ENCODE measurements around the gene STOML1. TPM values are rescaled to one million over a fixed set of nuclear protein-coding genes. Genes with fewer than 3 reads are reported as not detected.
"Not testable (repeated sequence)": the region's sequence is repeated elsewhere in the genome, so short reads cannot be mapped to it uniquely, and the experiment has no call there.

Gene STOML1
- total RNA-seq, 1 donor from 2014 or later: 8.6 TPM

- H3K27me3 Mint-ChIP-seq (ENCODE audit: low read depth); intact Hi-C loops (cut with micrococcal nuclease); H3K36me3 Mint-ChIP-seq (ENCODE audit: low read depth); H3K27ac Mint-ChIP-seq; H3K9me3 Mint-ChIP-seq; DNase-seq (ENCODE audit: low spot score); H3K4me3 Mint-ChIP-seq (ENCODE audit: low read depth): not testable (repeated sequence)
- H3K4me1 Mint-ChIP-seq (ENCODE audit: low read depth): peaks cover 38% of the 10 kb centered on the region
Measured at GRCh38 chr15:73960472-73961070, 31.5 kb downstream of the STOML1 start.

- peaks cover 31% of the 10 kb centered on the region for H3K4me1 Mint-ChIP-seq (ENCODE audit: low read depth)
- no peaks in the 10 kb centered on the region for H3K9me3 Mint-ChIP-seq
- peak overlapping the region; percentile 24 for H3K27ac Mint-ChIP-seq
- DNase-seq (ENCODE audit: low spot score): no peak
- no peaks in the 10 kb centered on the region for H3K27me3 Mint-ChIP-seq (ENCODE audit: low read depth)
- H3K4me3 Mint-ChIP-seq (ENCODE audit: low read depth): peak overlapping the region; percentile 27
- H3K36me3 Mint-ChIP-seq (ENCODE audit: low read depth): no peaks in the 10 kb centered on the region
- intact Hi-C loops (cut with micrococcal nuclease): no loop called here
Measured at GRCh38 chr15:73959801-73960200, 32.3 kb downstream of the STOML1 start.

DNA sequence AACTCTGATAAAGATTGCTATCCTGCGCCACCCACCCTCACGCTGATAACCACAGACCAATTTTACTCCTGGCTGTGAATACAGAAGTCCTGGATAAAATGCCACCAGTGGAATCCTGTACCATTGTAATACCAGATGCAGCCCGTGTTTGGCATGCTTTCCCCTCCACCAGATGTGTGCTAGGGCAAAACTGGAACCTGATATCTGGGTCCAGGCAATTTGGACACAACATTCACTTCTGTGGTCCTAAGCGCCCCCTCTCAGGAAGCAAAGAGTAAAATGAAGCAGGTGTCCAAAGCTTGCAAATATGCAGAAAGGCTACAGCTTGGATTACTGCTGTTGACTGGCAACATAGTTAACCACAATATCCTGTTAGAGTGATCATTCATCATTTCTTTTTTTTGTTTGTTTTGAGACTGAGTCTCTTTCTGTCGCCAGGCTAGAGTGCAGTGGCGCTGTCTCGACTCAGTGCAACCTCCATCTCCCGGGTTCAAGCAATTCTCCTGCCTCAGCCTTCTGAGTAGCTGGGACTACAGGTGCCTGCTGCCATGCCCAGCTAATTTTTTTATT, 33.0 kb downstream of the STOML1 start:
- intact Hi-C loops (cut with micrococcal nuclease): no loop called here

GRCh38 chr15:73957785-73958184, 34.3 kb downstream of the STOML1 start:
- intact Hi-C loops (cut with micrococcal nuclease): no loop called here

More for the DNA sequence above, 33.0 kb downstream of the STOML1 start:
- H3K27me3 Mint-ChIP-seq (ENCODE audit: low read depth): no peaks in the 10 kb centered on the region
- peak overlapping the region; percentile 24 for H3K27ac Mint-ChIP-seq
- DNase-seq (ENCODE audit: low spot score): peak; percentile 26
- peak overlapping the region; percentile 27 for H3K4me3 Mint-ChIP-seq (ENCODE audit: low read depth)
- H3K9me3 Mint-ChIP-seq: no peaks in the 10 kb centered on the region
- peaks cover 28% of the 10 kb centered on the region for H3K4me1 Mint-ChIP-seq (ENCODE audit: low read depth)
- no peaks in the 10 kb centered on the region for H3K36me3 Mint-ChIP-seq (ENCODE audit: low read depth)

GRCh38 chr15:73957276-73957675, 34.8 kb downstream of the STOML1 start:
- H3K9me3 Mint-ChIP-seq: no peaks in the 10 kb centered on the region
- peaks cover 28% of the 10 kb centered on the region for H3K4me1 Mint-ChIP-seq (ENCODE audit: low read depth)
- H3K4me3 Mint-ChIP-seq (ENCODE audit: low read depth): no peak overlapping the region
- no peak for DNase-seq (ENCODE audit: low spot score)
- H3K36me3 Mint-ChIP-seq (ENCODE audit: low read depth): no peaks in the 10 kb centered on the region
- no peak overlapping the region for H3K27ac Mint-ChIP-seq
- intact Hi-C loops (cut with micrococcal nuclease): no loop called here
- H3K27me3 Mint-ChIP-seq (ENCODE audit: low read depth): no peaks in the 10 kb centered on the region

More at GRCh38 chr15:73957785-73958184, 34.3 kb downstream of the STOML1 start:
- H3K4me3 Mint-ChIP-seq (ENCODE audit: low read depth): no peak overlapping the region
- H3K4me1 Mint-ChIP-seq (ENCODE audit: low read depth): peaks cover 28% of the 10 kb centered on the region
- no peak for DNase-seq (ENCODE audit: low spot score)
- H3K27me3 Mint-ChIP-seq (ENCODE audit: low read depth): no peaks in the 10 kb centered on the region
- no peak overlapping the region for H3K27ac Mint-ChIP-seq
- H3K36me3 Mint-ChIP-seq (ENCODE audit: low read depth): no peaks in the 10 kb centered on the region
- no peaks in the 10 kb centered on the region for H3K9me3 Mint-ChIP-seq

DNA sequence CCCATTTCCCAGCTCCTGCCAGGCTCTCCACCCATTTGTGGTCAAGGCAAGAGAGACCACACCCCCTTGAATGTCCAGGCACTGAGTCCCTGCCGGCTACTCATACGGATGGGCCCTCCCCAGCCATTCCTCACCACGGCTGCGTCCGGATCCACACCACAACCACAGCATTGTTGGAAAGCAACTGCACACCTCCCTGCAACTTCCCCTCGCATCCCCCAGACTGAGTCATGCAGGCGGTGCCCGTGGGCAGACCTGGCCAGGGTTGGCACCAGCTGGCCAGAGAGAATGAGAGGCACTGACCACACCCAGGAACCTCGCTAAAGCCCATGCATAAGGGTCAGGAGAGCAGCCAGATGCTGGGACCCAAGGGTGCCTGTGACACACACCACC, 35.4 kb downstream of the STOML1 start:
- H3K4me3 Mint-ChIP-seq (ENCODE audit: low read depth): no peak overlapping the region
- no peak for DNase-seq (ENCODE audit: low spot score)
- no peaks in the 10 kb centered on the region for H3K36me3 Mint-ChIP-seq (ENCODE audit: low read depth)
- peaks cover 28% of the 10 kb centered on the region for H3K4me1 Mint-ChIP-seq (ENCODE audit: low read depth)
- H3K27ac Mint-ChIP-seq: no peak overlapping the region
- intact Hi-C loops (cut with micrococcal nuclease): no loop called here
- H3K27me3 Mint-ChIP-seq (ENCODE audit: low read depth): no peaks in the 10 kb centered on the region
- H3K9me3 Mint-ChIP-seq: no peaks in the 10 kb centered on the region

DNA sequence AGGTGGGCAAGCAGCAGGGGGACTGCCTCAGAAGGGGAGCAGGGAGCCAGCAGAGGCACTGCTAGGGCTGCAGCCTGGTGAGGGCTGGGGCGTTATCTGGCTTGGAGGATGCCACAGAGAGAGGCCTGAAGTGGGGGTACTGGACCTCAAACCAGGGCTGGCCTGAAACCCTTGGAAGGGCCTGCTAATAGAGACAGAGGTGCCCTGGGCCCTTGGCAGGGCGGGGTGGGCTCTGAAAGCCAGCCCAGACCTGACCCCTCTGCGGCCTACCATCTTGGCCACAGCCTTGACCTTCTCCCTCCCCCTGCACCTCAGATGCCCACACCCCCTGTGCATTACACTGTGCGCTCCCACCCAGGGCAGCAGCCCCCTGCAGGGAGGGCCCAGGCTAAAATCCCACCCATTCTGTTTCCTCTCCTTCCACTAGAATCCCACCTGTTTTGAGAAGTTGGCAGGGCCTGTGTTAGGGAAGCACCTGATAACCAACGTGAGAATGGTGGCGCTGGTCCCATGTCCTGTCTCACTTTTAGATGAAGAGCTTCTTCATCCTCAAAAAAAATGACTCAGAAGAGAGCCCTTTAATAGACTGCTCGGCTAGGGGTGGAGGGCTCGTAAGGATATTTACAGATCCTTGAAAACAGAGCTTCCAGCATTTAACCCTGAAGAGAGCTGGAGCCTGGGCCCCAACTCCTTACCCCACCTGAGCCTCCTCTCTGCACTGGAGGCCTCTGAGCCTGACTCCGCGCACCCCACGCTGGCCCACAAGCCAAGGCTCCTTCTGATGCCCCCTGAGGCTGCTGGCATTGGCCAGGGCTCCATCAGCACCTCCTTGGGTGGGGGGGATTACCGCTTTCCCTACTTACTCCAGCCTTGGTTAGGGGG, 36.0 kb downstream of the STOML1 start:
- H3K27ac Mint-ChIP-seq: no peak overlapping the region
- intact Hi-C loops (cut with micrococcal nuclease): no loop called here
- no peaks in the 10 kb centered on the region for H3K36me3 Mint-ChIP-seq (ENCODE audit: low read depth)
- H3K4me3 Mint-ChIP-seq (ENCODE audit: low read depth): no peak overlapping the region
- peaks cover 31% of the 10 kb centered on the region for H3K4me1 Mint-ChIP-seq (ENCODE audit: low read depth)
- no peak for DNase-seq (ENCODE audit: low spot score)
- H3K27me3 Mint-ChIP-seq (ENCODE audit: low read depth): no peaks in the 10 kb centered on the region
- H3K9me3 Mint-ChIP-seq: no peaks in the 10 kb centered on the region

- intact Hi-C loops (cut with micrococcal nuclease): no loop called here
- H3K36me3 Mint-ChIP-seq (ENCODE audit: low read depth): no peaks in the 10 kb centered on the region
- H3K27me3 Mint-ChIP-seq (ENCODE audit: low read depth): no peaks in the 10 kb centered on the region
- peaks cover 31% of the 10 kb centered on the region for H3K4me1 Mint-ChIP-seq (ENCODE audit: low read depth)
- no peak overlapping the region for H3K4me3 Mint-ChIP-seq (ENCODE audit: low read depth)
- H3K27ac Mint-ChIP-seq: no peak overlapping the region
- H3K9me3 Mint-ChIP-seq: no peaks in the 10 kb centered on the region
- no peak for DNase-seq (ENCODE audit: low spot score)
Measured at GRCh38 chr15:73955326-73955725, 36.8 kb downstream of the STOML1 start.

- Mint-ChIP-seq H3K4me1 (ENCODE audit: low read depth) (peaks cover 27% of the 10 kb centered on the region), H3K9me3 (no peaks in the 10 kb centered on the region), H3K4me3 (ENCODE audit: low read depth) (no peak overlapping the region), H3K36me3 (ENCODE audit: low read depth) (no peaks in the 10 kb centered on the region), H3K27me3 (ENCODE audit: low read depth) (no peaks in the 10 kb centered on the region), H3K27ac (no peak overlapping the region)
- DNase-seq (ENCODE audit: low spot score): no peak
- intact Hi-C loops (cut with micrococcal nuclease): no loop called here
Measured at GRCh38 chr15:73954188-73955145, 37.6 kb downstream of the STOML1 start.

GRCh38 chr15:73952913-73953750, 39.0 kb downstream of the STOML1 start:
- no peaks in the 10 kb centered on the region for H3K36me3 Mint-ChIP-seq (ENCODE audit: low read depth)
- intact Hi-C loops (cut with micrococcal nuclease): no loop called here
- no peak overlapping the region for H3K27ac Mint-ChIP-seq
- no peaks in the 10 kb centered on the region for H3K9me3 Mint-ChIP-seq
- DNase-seq (ENCODE audit: low spot score): no peak
- H3K4me1 Mint-ChIP-seq (ENCODE audit: low read depth): peaks cover 14% of the 10 kb centered on the region
- H3K4me3 Mint-ChIP-seq (ENCODE audit: low read depth): no peak overlapping the region
- no peaks in the 10 kb centered on the region for H3K27me3 Mint-ChIP-seq (ENCODE audit: low read depth)

- no peaks in the 10 kb centered on the region for H3K36me3 Mint-ChIP-seq (ENCODE audit: low read depth)
- H3K27me3 Mint-ChIP-seq (ENCODE audit: low read depth): no peaks in the 10 kb centered on the region
- intact Hi-C loops (cut with micrococcal nuclease): no loop called here
- H3K27ac Mint-ChIP-seq: no peak overlapping the region
- H3K9me3 Mint-ChIP-seq: no peaks in the 10 kb centered on the region
- DNase-seq (ENCODE audit: low spot score): no peak
- no peak overlapping the region for H3K4me3 Mint-ChIP-seq (ENCODE audit: low read depth)
- H3K4me1 Mint-ChIP-seq (ENCODE audit: low read depth): peaks cover 8% of the 10 kb centered on the region
Measured at GRCh38 chr15:73952171-73952912, 39.8 kb downstream of the STOML1 start.

Measured in activated T-helper 2 cell treated with anti-CD3 and anti-CD28 coated beads, Interferon-gamma antibody, Interleukin-2, Interleukin-4, amounts not matched to agents 10 μg/mL and 5 μg/mL and 100 μg/mL, durations not matched to agents 14 hours and 24 hours and 36 hours (primary cell).